Measurements from ENCODE around the gene VPS13C. TPM values are rescaled to one million over a fixed set of nuclear protein-coding genes. Genes with fewer than 3 reads are reported as not detected.
"Not testable (repeated sequence)": the region's sequence is repeated elsewhere in the genome, so short reads cannot be mapped to it uniquely, and the experiment has no call there.

Gene VPS13C
- total RNA-seq, 1 experiment from 2014 or later = 47.1 TPM

GRCh38 chr15:62035256-62035924, 24.9 kb downstream of the VPS13C start:
- peak; percentile 81 for DNase-seq (ENCODE audit: low spot score)

- DNase-seq (ENCODE audit: low spot score) = no peak
These were observed 32.3 kb downstream of the VPS13C start for GRCh38 chr15:62027916-62028315.

GRCh38 chr15:62027263-62027565, 33.0 kb downstream of the VPS13C start:
- DNase-seq (ENCODE audit: low spot score) = no peak

GRCh38 chr15:62026487-62027262, 33.6 kb downstream of the VPS13C start:
- DNase-seq (ENCODE audit: low spot score) = no peak

- no peak for DNase-seq (ENCODE audit: low spot score)
These were observed 38.2 kb downstream of the VPS13C start for GRCh38 chr15:62021991-62022600.

- DNase-seq (ENCODE audit: low spot score) = no peak
These were observed 39.6 kb downstream of the VPS13C start for GRCh38 chr15:62020576-62021160.

- DNase-seq (ENCODE audit: low spot score) = not testable (repeated sequence)
These were observed 54.9 kb downstream of the VPS13C start for GRCh38 chr15:62005354-62005753.

GRCh38 chr15:61997786-61998185, 62.5 kb downstream of the VPS13C start:
- no peak for DNase-seq (ENCODE audit: low spot score)

- no peak for DNase-seq (ENCODE audit: low spot score)
These were observed 64.1 kb downstream of the VPS13C start for GRCh38 chr15:61996056-61996635.

- peak; percentile 4 for DNase-seq (ENCODE audit: low spot score)
These were observed 66.0 kb downstream of the VPS13C start for GRCh38 chr15:61994216-61994615.

- no peak for DNase-seq (ENCODE audit: low spot score)
These were observed 67.7 kb downstream of the VPS13C start for GRCh38 chr15:61992518-61992917.

GRCh38 chr15:61989667-61990066, 70.6 kb downstream of the VPS13C start:
- DNase-seq (ENCODE audit: low spot score) = no peak

GRCh38 chr15:61987824-61988223, 72.4 kb downstream of the VPS13C start:
- DNase-seq (ENCODE audit: low spot score) = no peak

- DNase-seq (ENCODE audit: low spot score) = no peak
These were observed 77.2 kb downstream of the VPS13C start for GRCh38 chr15:61983081-61983480.

GRCh38 chr15:61978225-61978624, 82.0 kb downstream of the VPS13C start:
- no peak for DNase-seq (ENCODE audit: low spot score)

GRCh38 chr15:61974759-61975158, 85.5 kb downstream of the VPS13C start:
- peak; percentile 1 for DNase-seq (ENCODE audit: low spot score)

- DNase-seq (ENCODE audit: low spot score) = no peak
These were observed 86.1 kb downstream of the VPS13C start for GRCh38 chr15:61974118-61974517.

- no peak for DNase-seq (ENCODE audit: low spot score)
These were observed 108.3 kb downstream of the VPS13C start for GRCh38 chr15:61951949-61952348.

GRCh38 chr15:61946778-61947177, 113.5 kb downstream of the VPS13C start:
- DNase-seq (ENCODE audit: low spot score) = peak; percentile 0

GRCh38 chr15:61943992-61944391, 116.3 kb downstream of the VPS13C start:
- DNase-seq (ENCODE audit: low spot score) = no peak

- no peak for DNase-seq (ENCODE audit: low spot score)
These were observed 122.0 kb downstream of the VPS13C start for GRCh38 chr15:61938249-61938648.

GRCh38 chr15:61936528-61937195, 123.6 kb downstream of the VPS13C start:
- DNase-seq (ENCODE audit: low spot score) = no peak
